B cell (primary cell): ENCODE data around the gene ARHGAP6. TPM values are rescaled to one million over a fixed set of nuclear protein-coding genes. Genes with fewer than 3 reads are reported as not detected.

Experiments used
- ATAC-seq: fragments of 200-7000 bp; cut with Tn5 transposase; one replicate; pipeline ENCODE4 v1.10.0; 2021; ENCODE audit warnings: low read depth, mild to moderate bottlenecking, moderate number of reproducible peaks, moderate library complexity
- CTCF ChIA-PET: fragments of 350-600 bp; sonication (Branson Sonifier 250); formaldehyde crosslinking; loops from one replicate; lab custom pipeline; 2021; ENCODE audit warnings: antibody characterized with exemption, inconsistent platforms; lab: Charles Lee
- POLR2A ChIA-PET: fragments of 350-600 bp; sonication (Branson Sonifier 250); formaldehyde crosslinking; loops from one replicate; lab custom pipeline; 2021; ENCODE audit warnings: antibody characterized with exemption; lab: Charles Lee
- DNase-seq: peaks from one replicate; pipeline ENCODE4 v3.0.0; 2013
- H2AFZ ChIP-seq: 2 replicates; pipeline ENCODE4 v1.6.1; 2012; ENCODE audit warnings: mild to moderate bottlenecking, low read depth, low read length; ENCODE audit not compliant: insufficient read depth, poor library complexity, severe bottlenecking
- H3K27ac ChIP-seq, 2 donors: 1 replicate in 1 of 2; 2 replicates in 1 of 2; pipeline ENCODE4 v1.5.1; 2012 to 2013; ENCODE audit warnings: low read length in 2 of 2, mild to moderate bottlenecking in 2 of 2, moderate library complexity in 1 of 2
- H3K27me3 ChIP-seq, 4 experiments: fragments of 200-600 bp in 1 of 4; sonication (generic) in 1 of 4; replicated peaks in 1 of 4; 1 replicate in 2 of 4; 2 replicates in 2 of 4; pipeline versions ENCODE4 v1.6.1 to v1.7.0; 2013 to 2016; ENCODE audit warnings: low read length in 3 of 4, mild to moderate bottlenecking in 2 of 4, mixed read lengths in 1 of 4, moderate library complexity in 1 of 4; ENCODE audit not compliant: insufficient read depth in 4 of 4, control insufficient read depth in 3 of 4; ENCODE audit errors: control extremely low read depth in 1 of 4
- H3K36me3 ChIP-seq, 2 experiments: replicated peaks in 1 of 2; 1 replicate in 1 of 2; 2 replicates in 1 of 2; pipeline versions ENCODE4 v1.6.1 to v1.7.1; 2013; ENCODE audit warnings: low read length in 1 of 2; ENCODE audit not compliant: insufficient read depth in 2 of 2, control insufficient read depth in 1 of 2; ENCODE audit errors: control extremely low read depth in 1 of 2, extremely low read depth in 1 of 2
- H3K4me1 ChIP-seq, 2 donors: fragments of 200-600 bp in 1 of 2; sonication (generic) in 1 of 2; 1 replicate in 1 of 2; 2 replicates in 1 of 2; pipeline versions ENCODE4 v1.5.1 to v1.6.1; 2013 to 2017; ENCODE audit warnings: low read length in 2 of 2; ENCODE audit not compliant: control insufficient read depth in 2 of 2, insufficient read depth in 2 of 2
- H3K4me2 ChIP-seq: replicated peaks from 2 replicates; pipeline ENCODE3; 2012; ENCODE audit warnings: mild to moderate bottlenecking, low read depth, low read length; ENCODE audit not compliant: poor library complexity, severe bottlenecking
- H3K4me3 ChIP-seq, 5 experiments: fragments of 200-600 bp in 1 of 5; sonication (generic) in 1 of 5; 1 replicate in 3 of 5; 2 replicates in 2 of 5; pipeline versions ENCODE4 v1.5.1 to v1.7.0; 2011 to 2016; ENCODE audit warnings: low read length in 4 of 5, mild to moderate bottlenecking in 4 of 5, low read depth in 2 of 5, control low read depth in 1 of 5, moderate library complexity in 1 of 5; ENCODE audit not compliant: insufficient read depth in 1 of 5; ENCODE audit errors: control extremely low read depth in 1 of 5, extremely low read depth in 1 of 5
- H3K79me2 ChIP-seq: fragments of 200-600 bp; sonication (generic); one replicate; pipeline ENCODE4 v1.6.0; 2016; ENCODE audit warnings: low read length; ENCODE audit not compliant: control insufficient read depth, insufficient read depth
- H3K9ac ChIP-seq: fragments of 200-600 bp; sonication (generic); 2 replicates; pipeline ENCODE4 v1.6.1; 2017; ENCODE audit warnings: mild to moderate bottlenecking, low read length, moderate library complexity
- H3K9me3 ChIP-seq, 3 donors: one replicate each; pipeline versions ENCODE4 v1.6.1 to v1.7.1; 2013; ENCODE audit warnings: low read length in 2 of 3; ENCODE audit not compliant: control insufficient read depth in 2 of 3, insufficient read depth in 1 of 3; ENCODE audit errors: control extremely low read depth in 1 of 3
- H4K20me1 ChIP-seq: 2 replicates; pipeline ENCODE4 v1.6.0; 2012; ENCODE audit warnings: mild to moderate bottlenecking, low read length; ENCODE audit not compliant: insufficient read depth, control insufficient read depth, poor library complexity, severe bottlenecking
- H3K27ac Mint-ChIP-seq: one replicate; pipeline ENCODE4 v1.8.0; 2021; ENCODE audit warnings: mixed read lengths
- H3K27me3 Mint-ChIP-seq: one replicate; pipeline ENCODE4 v1.8.0; 2021; ENCODE audit warnings: mixed read lengths
- H3K4me1 Mint-ChIP-seq: one replicate; pipeline ENCODE4 v1.8.0; 2021; ENCODE audit warnings: mixed read lengths
- H3K4me3 Mint-ChIP-seq: one replicate; pipeline ENCODE4 v1.8.0; 2021; ENCODE audit warnings: mixed read lengths
- H3K9me3 Mint-ChIP-seq: one replicate; pipeline ENCODE4 v1.8.0; 2022; ENCODE audit warnings: mixed read lengths; ENCODE audit not compliant: insufficient read depth
- CTCF ChIP-seq: fragments of 200-600 bp; IDR thresholded peaks from one replicate; pipeline ENCODE4 v1.8.0; 2022; ENCODE audit warnings: antibody characterized with exemption, mild to moderate bottlenecking
- EZH2 ChIP-seq: IDR thresholded peaks from 2 replicates; pipeline ENCODE4 v1.6.1; 2012; ENCODE audit warnings: borderline replicate concordance, low read depth, mild to moderate bottlenecking, moderate library complexity, low read length; ENCODE audit not compliant: insufficient read depth, poor library complexity, severe bottlenecking
- WGBS: methylation state at CpG from one replicate; pipeline ENCODE4 v1.1.5; 2013; ENCODE audit warnings: missing lambda C conversion rate; ENCODE audit not compliant: insufficient coverage; 5-methylcytosine and 5-hydroxymethylcytosine counted together
- intact Hi-C: fragments of 100-400 bp; cut with micrococcal nuclease; formaldehyde crosslinking; loops from one replicate; pipeline ENCODE4 v1.10.0; 2022
- polyA plus RNA-seq: library from polyadenylated mRNA; depleted of rRNA; stranded (reverse); fragments of >200 nt; gene quantifications from 2 replicates; pipeline ENCODE4 v1.2.3, GENCODE V29; 2012
- total RNA-seq, 2 donors: library from RNA; stranded (reverse); fragments of 120-200 nt in 1 of 2; gene quantifications; 1 replicate in 1 of 2; 2 replicates in 1 of 2; pipeline versions ENCODE4 v1.2.3 to v1.2.4, GENCODE V29; 2013 to 2022

ARHGAP6 gene
- total and polyA plus RNA-seq, 2 donors (not counting 1 experiment from before 2014, with no cell fraction given), result 1.6 to 2.6 TPM

- Histone ChIP-seq H4K20me1 (no peaks in the 10 kb centered on the region), H2AFZ (no peak overlapping the region), H3K27ac (no peak overlapping the region), H3K4me1 (no peaks in the 10 kb centered on the region), H3K27me3 (no peaks in the 10 kb centered on the region), H3K4me3 (no peak overlapping the region), H3K9ac (no peak overlapping the region), H3K9me3 (peaks cover 0 to 3% (median 0%) of the 10 kb centered on the region in 3 donors), H3K79me2 (no peaks in the 10 kb centered on the region), H3K36me3 (no peaks in the 10 kb centered on the region), H3K4me2 (no peak overlapping the region)
- no CpG with 5 or more reads among the region's 2 CpGs for WGBS
- ATAC-seq (no peak), DNase-seq (no peak)
- ChIA-PET CTCF (no interaction called here), POLR2A (interaction anchor here (0.5 kb wide), 1 partner anchor 1737 kb away, joined by 7 read pairs; no protein-coding TSS in a partner anchor)
- Mint-ChIP-seq H3K4me3 (no peak overlapping the region), H3K27me3 (no peaks in the 10 kb centered on the region), H3K9me3 (no peaks in the 10 kb centered on the region), H3K4me1 (peaks cover 17% of the 10 kb centered on the region), H3K27ac (no peak overlapping the region)
- intact Hi-C loops, result no loop called here
- no peak for TF ChIP-seq EZH2
- no peak for TF ChIP-seq CTCF
These were observed 331.6 kb downstream of the ARHGAP6 start for GRCh38 chrX:11334165-11334564.

DNA sequence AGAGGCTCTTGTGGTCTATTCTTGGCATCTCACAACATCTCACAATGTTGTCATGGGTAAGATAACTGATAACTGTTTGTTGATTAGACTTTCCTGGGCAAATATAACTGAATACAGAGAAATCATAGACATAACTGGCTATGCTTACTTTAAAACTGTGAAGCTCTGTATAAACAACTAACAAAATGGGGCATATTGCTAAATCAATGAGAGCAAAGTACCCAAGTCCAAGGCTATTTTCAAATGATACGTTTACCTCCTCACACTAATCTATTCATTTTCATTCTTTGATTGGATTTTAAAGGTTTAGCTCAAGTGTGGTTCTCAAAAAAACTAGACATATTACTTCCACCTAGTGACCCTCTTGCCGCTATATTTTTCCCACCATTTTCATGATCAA, 333.9 kb downstream of the ARHGAP6 start:
- TF ChIP-seq CTCF, result no peak
- no peak for TF ChIP-seq EZH2
- Histone ChIP-seq H4K20me1 (no peaks in the 10 kb centered on the region), H3K9me3 (peaks cover 0 to 3% (median 0%) of the 10 kb centered on the region in 3 donors), H3K4me1 (no peaks in the 10 kb centered on the region), H3K4me2 (no peak overlapping the region), H3K79me2 (no peaks in the 10 kb centered on the region), H2AFZ (no peak overlapping the region), H3K27me3 (no peaks in the 10 kb centered on the region), H3K27ac (no peak overlapping the region), H3K9ac (no peak overlapping the region), H3K36me3 (no peaks in the 10 kb centered on the region), H3K4me3 (no peak overlapping the region)
- Mint-ChIP-seq H3K9me3 (no peaks in the 10 kb centered on the region), H3K4me3 (no peak overlapping the region), H3K4me1 (peaks cover 3% of the 10 kb centered on the region), H3K27ac (no peak overlapping the region), H3K27me3 (no peaks in the 10 kb centered on the region)
- no CpG with 5 or more reads among the region's 2 CpGs for WGBS
- ChIA-PET CTCF (no interaction called here), POLR2A (no interaction called here)
- intact Hi-C loops, result no loop called here
- ATAC-seq (no peak), DNase-seq (no peak)
